ENCODE results near the gene DUS4L. TPM values are rescaled to one million over a fixed set of nuclear protein-coding genes. Genes with fewer than 3 reads are reported as not detected.
"Not testable (repeated sequence)": the region's sequence is repeated elsewhere in the genome, so short reads cannot be mapped to it uniquely, and the experiment has no call there.

Gene DUS4L
- total RNA-seq: 16.4 and 19.6 TPM in 2 replicates

GRCh38 chr7:107563775-107564552 is at the start of gene DUS4L, which contains the start of gene COG5:
Gene DUS4L, plus strand, starts transcription at chr7:107563971. Its CDS starts 3,100 bp downstream, at chr7:107567071.
Gene COG5, minus strand, starts transcription at chr7:107563920. Its CDS starts 24 bp downstream, at chr7:107563896.
- no peak for TF ChIP-seq CTCF (IDR thresholded peaks at IDR 0.05; ENCODE audit: insufficient read depth, low read length, poor library complexity, severe bottlenecking)
- Histone ChIP-seq H3K4me3 (ENCODE audit: low read depth, low read length) (peak within 1 kb of the TSS; percentile 89), H3K27me3 (ENCODE audit: control insufficient read depth, insufficient read depth, low read length) (no peaks in the 10 kb centered on the region), H3K36me3 (ENCODE audit: control insufficient read depth, insufficient read depth, low read length) (no peaks in the 10 kb centered on the region)
- no peak for DNase-seq (ENCODE audit: low read depth)

- Histone ChIP-seq H3K27me3 (ENCODE audit: control insufficient read depth, insufficient read depth, low read length) (no peaks in the 10 kb centered on the region), H3K36me3 (ENCODE audit: control insufficient read depth, insufficient read depth, low read length) (no peaks in the 10 kb centered on the region), H3K4me3 (ENCODE audit: low read depth, low read length) (no peak overlapping the region)
- no peak for TF ChIP-seq CTCF (IDR thresholded peaks at IDR 0.05; ENCODE audit: insufficient read depth, low read length, poor library complexity, severe bottlenecking)
- DNase-seq (ENCODE audit: low read depth): no peak
Observed at GRCh38 chr7:107526672-107527071, 37.1 kb upstream of the DUS4L start.

GRCh38 chr7:107527196-107527595 is 36.6 kb upstream of the DUS4L start:
- TF ChIP-seq CTCF (IDR thresholded peaks at IDR 0.05; ENCODE audit: insufficient read depth, low read length, poor library complexity, severe bottlenecking): no peak
- Histone ChIP-seq H3K36me3 (ENCODE audit: control insufficient read depth, insufficient read depth, low read length) (no peaks in the 10 kb centered on the region), H3K27me3 (ENCODE audit: control insufficient read depth, insufficient read depth, low read length) (no peaks in the 10 kb centered on the region), H3K4me3 (ENCODE audit: low read depth, low read length) (no peak overlapping the region)
- no peak for DNase-seq (ENCODE audit: low read depth)

- TF ChIP-seq CTCF (IDR thresholded peaks at IDR 0.05; ENCODE audit: insufficient read depth, low read length, poor library complexity, severe bottlenecking): no peak
- Histone ChIP-seq H3K36me3 (ENCODE audit: control insufficient read depth, insufficient read depth, low read length) (no peaks in the 10 kb centered on the region), H3K4me3 (ENCODE audit: low read depth, low read length) (no peak overlapping the region), H3K27me3 (ENCODE audit: control insufficient read depth, insufficient read depth, low read length) (no peaks in the 10 kb centered on the region)
- peak; percentile 21 for DNase-seq (ENCODE audit: low read depth)
Observed at GRCh38 chr7:107528461-107528860, 35.3 kb upstream of the DUS4L start.

- no peaks in the 10 kb centered on the region for H3K27me3 ChIP-seq (ENCODE audit: control insufficient read depth, insufficient read depth, low read length)
- no peak for TF ChIP-seq CTCF (IDR thresholded peaks at IDR 0.05; ENCODE audit: insufficient read depth, low read length, poor library complexity, severe bottlenecking)
- no peak for DNase-seq (ENCODE audit: low read depth)
Observed at GRCh38 chr7:107530751-107531150, 33.0 kb upstream of the DUS4L start.

GRCh38 chr7:107534139-107534538 is 29.6 kb upstream of the DUS4L start:
- no peak for DNase-seq (ENCODE audit: low read depth)
- no peaks in the 10 kb centered on the region for H3K27me3 ChIP-seq (ENCODE audit: control insufficient read depth, insufficient read depth, low read length)
- no peaks in the 10 kb centered on the region for H3K36me3 ChIP-seq (ENCODE audit: control insufficient read depth, insufficient read depth, low read length)
- no peak overlapping the region for H3K4me3 ChIP-seq (ENCODE audit: low read depth, low read length)
- TF ChIP-seq CTCF (IDR thresholded peaks at IDR 0.05; ENCODE audit: insufficient read depth, low read length, poor library complexity, severe bottlenecking): no peak

More at GRCh38 chr7:107530751-107531150, 33.0 kb upstream of the DUS4L start:
- Histone ChIP-seq H3K36me3 (ENCODE audit: control insufficient read depth, insufficient read depth, low read length) (no peaks in the 10 kb centered on the region), H3K4me3 (ENCODE audit: low read depth, low read length) (no peak overlapping the region)

- not testable (repeated sequence) for H3K4me3 ChIP-seq (ENCODE audit: low read depth, low read length); H3K36me3 ChIP-seq (ENCODE audit: control insufficient read depth, insufficient read depth, low read length); DNase-seq (ENCODE audit: low read depth); H3K27me3 ChIP-seq (ENCODE audit: control insufficient read depth, insufficient read depth, low read length)
Observed at GRCh38 chr7:107537228-107537627, 26.5 kb upstream of the DUS4L start.

Data from kidney epithelial cell (primary cell).